ENCODE measurements around the gene GNPTAB.
"Not testable (repeated sequence)": the region's sequence is repeated elsewhere in the genome, so short reads cannot be mapped to it uniquely, and the experiment has no call there.

Gene GNPTAB

GRCh38 chr12:101850199-101850598, 19.4 kb upstream of the GNPTAB start:
- no peak for DNase-seq

GRCh38 chr12:101847325-101847724, 16.6 kb upstream of the GNPTAB start:
- no peak for DNase-seq

GRCh38 chr12:101845137-101845711, 14.5 kb upstream of the GNPTAB start:
- no peak for DNase-seq

- DNase-seq = no peak
Observed at GRCh38 chr12:101841069-101841468, 10.3 kb upstream of the GNPTAB start.

- peak; percentile 68 for DNase-seq
Observed at GRCh38 chr12:101839324-101840283, 8.8 kb upstream of the GNPTAB start.

- no peak for DNase-seq
Observed at GRCh38 chr12:101838628-101839323, 8.0 kb upstream of the GNPTAB start.

- DNase-seq = no peak
Observed at GRCh38 chr12:101832030-101832429, 1.3 kb upstream of the GNPTAB start.

- no peak for DNase-seq
Observed at GRCh38 chr12:101829639-101830366, 956 bp downstream of the GNPTAB start.

GRCh38 chr12:101828463-101829196, 2.1 kb downstream of the GNPTAB start:
- DNase-seq = no peak

GRCh38 chr12:101826766-101827368, 3.9 kb downstream of the GNPTAB start:
- DNase-seq = no peak

- DNase-seq = no peak
Observed at GRCh38 chr12:101824831-101825230, 5.9 kb downstream of the GNPTAB start.

- DNase-seq = peak; percentile 61
Observed at GRCh38 chr12:101823891-101824290, 6.9 kb downstream of the GNPTAB start.

GRCh38 chr12:101823039-101823438, 7.7 kb downstream of the GNPTAB start:
- no peak for DNase-seq

- no peak for DNase-seq
Observed at GRCh38 chr12:101819467-101819866, 11.3 kb downstream of the GNPTAB start.

GRCh38 chr12:101818689-101819088, 12.1 kb downstream of the GNPTAB start:
- not testable (repeated sequence) for DNase-seq

- DNase-seq = no peak
Observed at GRCh38 chr12:101813117-101813516, 17.6 kb downstream of the GNPTAB start.

- not testable (repeated sequence) for DNase-seq
Observed at GRCh38 chr12:101812716-101813115, 18.0 kb downstream of the GNPTAB start.

GRCh38 chr12:101811342-101811741, 19.4 kb downstream of the GNPTAB start:
- DNase-seq = not testable (repeated sequence)

- DNase-seq = no peak
Observed at GRCh38 chr12:101809208-101809607, 21.6 kb downstream of the GNPTAB start.

GRCh38 chr12:101806265-101806664, 24.5 kb downstream of the GNPTAB start:
- no peak for DNase-seq

GRCh38 chr12:101804409-101804808, 26.4 kb downstream of the GNPTAB start:
- DNase-seq = no peak

GRCh38 chr12:101803978-101804377, 26.8 kb downstream of the GNPTAB start:
- DNase-seq = no peak
